K562 (cell line): ENCODE data around the gene POLRMT. TPM values are rescaled to one million over a fixed set of nuclear protein-coding genes. Genes with fewer than 3 reads are reported as not detected.

Experiments used
- CTCF ChIP-seq, 3 experiments: IDR thresholded peaks in 2 of 3; conservative IDR thresholded peaks in 1 of 3; 2 replicates each; pipeline ENCODE4 v1.5.1; 2011 to 2012; ENCODE audit warnings: low read length in 3 of 3, mild to moderate bottlenecking in 3 of 3, control low read depth in 2 of 3, improper control_type of control experiment in 1 of 3, inconsistent platforms in 1 of 3, low read depth in 1 of 3, mixed read lengths in 1 of 3, moderate library complexity in 1 of 3; ENCODE audit not compliant: insufficient read depth in 2 of 3
- ELF2 ChIP-seq: fragments of 250-450 bp; sonication (Bioruptor Pico); IDR thresholded peaks from 2 replicates; pipeline ENCODE4 v1.5.0; 2021; ENCODE audit warnings: mild to moderate bottlenecking
- HMGN3 ChIP-seq: IDR thresholded peaks from 2 replicates; pipeline ENCODE4 v1.6.1; 2011; ENCODE audit warnings: borderline replicate concordance, low read depth, mild to moderate bottlenecking, mixed read lengths, low read length; ENCODE audit not compliant: insufficient read length; ENCODE audit errors: extremely low read depth
- PBX2 ChIP-seq, 2 experiments: IDR thresholded peaks in 1 of 2; conservative IDR thresholded peaks in 1 of 2; 2 replicates each; pipeline ENCODE4 v1.6.1; 2016; ENCODE audit warnings: low read depth in 2 of 2, mild to moderate bottlenecking in 1 of 2, missing compliant biosample characterization in 1 of 2, missing genetic modification characterization in 1 of 2, moderate library complexity in 1 of 2
- RAD51 ChIP-seq: fragments of 450-650 bp; IDR thresholded peaks from 2 replicates; pipeline ENCODE4 v1.7.1; 2016; ENCODE audit warnings: low read depth, mild to moderate bottlenecking, borderline replicate concordance
- ZNF121 ChIP-seq: sonication (generic); formaldehyde crosslinking; conservative IDR thresholded peaks from 2 replicates; pipeline ENCODE4 v1.8.0; 2022; ENCODE audit warnings: missing genetic modification reagents
- ZNF239 ChIP-seq: fragments of 250-450 bp; sonication (Bioruptor Pico); IDR thresholded peaks from 2 replicates; pipeline ENCODE4 v1.4.0; 2020; ENCODE audit warnings: mild to moderate bottlenecking
- ZNF518B ChIP-seq: fragments of 250-450 bp; sonication (Bioruptor Pico); IDR thresholded peaks from 2 replicates; pipeline ENCODE4 v1.5.0; 2021; ENCODE audit warnings: mild to moderate bottlenecking, moderate library complexity
- polyA plus RNA-seq, 8 experiments: library from polyadenylated mRNA; depleted of rRNA in 4 of 8; stranded (reverse) in 5 of 8; unstranded in 3 of 8; fragments of >200 nt; fragmentation: Nextera tagmentation in 2 of 8; fragmentation: Illumina TruSeq in 1 of 8; extraction: Ambion mirVana in 2 of 8; extraction: Trizol in 1 of 8; gene quantifications; 2 replicates each; pipeline versions ENCODE4 v1.2.1 to v1.2.3, GENCODE V29; 2011 to 2014; ENCODE audit warnings: inconsistent platforms in 1 of 8, missing spikeins in 1 of 8
- total RNA-seq, 7 experiments: library from RNA; depleted of rRNA in 6 of 7; stranded (reverse); fragments of >200 nt in 6 of 7; fragmentation: Illumina TruSeq in 2 of 7; extraction: Trizol in 2 of 7; gene quantifications; 2 replicates each; pipeline versions ENCODE4 v1.2.1 to v1.2.3, GENCODE V29; 2011 to 2021; ENCODE audit warnings: low replicate concordance in 1 of 7
- TF ChIP-seq, protein P1 (sequence below): fragments of 450-650 bp; IDR thresholded peaks from 2 replicates; pipeline ENCODE4 v1.7.1; 2018; ENCODE audit warnings: mild to moderate bottlenecking, low read depth; ENCODE audit not compliant: partially characterized antibody

POLRMT gene
- total and polyA plus RNA-seq, 9 of the 15 experiments (the other 6 are each of a cell fraction or from before 2014, with no cell fraction given), result 30.3 to 144 (median 68.0) TPM

DNA sequence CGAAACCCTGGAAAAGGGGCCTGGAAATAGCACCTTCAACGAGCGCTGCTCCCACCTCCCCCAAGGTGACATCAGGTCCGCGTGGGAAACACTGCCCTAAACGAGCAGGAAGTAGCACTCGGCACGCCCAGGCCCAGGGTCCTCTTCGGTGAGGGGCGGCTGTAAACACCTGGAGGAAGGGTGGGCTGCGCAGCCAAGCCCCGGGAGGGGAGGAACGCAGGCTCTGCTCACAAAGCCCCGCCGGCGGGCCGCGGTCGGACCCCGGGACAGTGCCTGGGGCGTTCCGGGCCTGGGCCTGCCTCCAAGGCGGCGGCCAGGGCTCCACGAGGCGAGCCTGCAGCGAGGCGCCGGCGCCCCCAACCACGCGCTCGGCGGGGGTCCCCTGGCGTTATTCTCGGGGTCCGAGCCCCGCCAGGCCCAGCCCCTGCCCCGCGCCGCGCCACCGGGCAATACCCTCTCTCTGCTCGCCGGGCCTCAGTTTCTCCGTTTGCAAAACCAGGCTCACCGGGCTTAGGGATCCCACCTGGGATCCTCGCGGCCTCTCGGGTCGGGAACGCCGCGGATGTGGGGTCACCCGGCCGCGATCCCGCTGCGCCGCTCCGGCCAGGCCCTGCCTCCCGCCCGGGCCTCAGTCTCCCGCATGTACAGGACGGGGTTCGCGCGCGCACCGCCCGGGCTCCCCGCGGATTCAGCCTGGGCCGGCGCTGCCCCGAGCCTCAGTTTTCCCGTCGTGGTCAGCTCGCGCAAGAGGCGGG is 29.0 kb upstream of the POLRMT start (continued):
- TF ChIP-seq ZNF518B (CRISPR knock-in tag) (no peak), ELF2 (CRISPR knock-in tag) (peak; percentile 53; the same call in 1 of the 2 replicates), ZNF239 (CRISPR knock-in tag) (no peak), CTCF (IDR thresholded peaks at IDR 0.05 in 2 of 3, conservative IDR thresholded peaks at IDR 0.05 in 1 of 3; ENCODE audit: insufficient read depth in 2 of 3, low read depth in 1 of 3, low read length in 3 of 3) (no peak), HMGN3 (peak; percentile 12), ZNF121 (peak; percentile 46), PBX2 (CRISPR knock-in tag; IDR thresholded peaks at IDR 0.05; ENCODE audit: low read depth) (no peak), PBX2 (tag; conservative IDR thresholded peaks at IDR 0.05; ENCODE audit: low read depth) (no peak), RAD51 (no peak)
- TF ChIP-seq, protein P1, sequence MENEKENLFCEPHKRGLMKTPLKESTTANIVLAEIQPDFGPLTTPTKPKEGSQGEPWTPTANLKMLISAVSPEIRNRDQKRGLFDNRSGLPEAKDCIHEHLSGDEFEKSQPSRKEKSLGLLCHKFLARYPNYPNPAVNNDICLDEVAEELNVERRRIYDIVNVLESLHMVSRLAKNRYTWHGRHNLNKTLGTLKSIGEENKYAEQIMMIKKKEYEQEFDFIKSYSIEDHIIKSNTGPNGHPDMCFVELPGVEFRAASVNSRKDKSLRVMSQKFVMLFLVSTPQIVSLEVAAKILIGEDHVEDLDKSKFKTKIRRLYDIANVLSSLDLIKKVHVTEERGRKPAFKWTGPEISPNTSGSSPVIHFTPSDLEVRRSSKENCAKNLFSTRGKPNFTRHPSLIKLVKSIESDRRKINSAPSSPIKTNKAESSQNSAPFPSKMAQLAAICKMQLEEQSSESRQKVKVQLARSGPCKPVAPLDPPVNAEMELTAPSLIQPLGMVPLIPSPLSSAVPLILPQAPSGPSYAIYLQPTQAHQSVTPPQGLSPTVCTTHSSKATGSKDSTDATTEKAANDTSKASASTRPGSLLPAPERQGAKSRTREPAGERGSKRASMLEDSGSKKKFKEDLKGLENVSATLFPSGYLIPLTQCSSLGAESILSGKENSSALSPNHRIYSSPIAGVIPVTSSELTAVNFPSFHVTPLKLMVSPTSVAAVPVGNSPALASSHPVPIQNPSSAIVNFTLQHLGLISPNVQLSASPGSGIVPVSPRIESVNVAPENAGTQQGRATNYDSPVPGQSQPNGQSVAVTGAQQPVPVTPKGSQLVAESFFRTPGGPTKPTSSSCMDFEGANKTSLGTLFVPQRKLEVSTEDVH, result no peak
